ENCODE data around the gene TRIL. TPM values are rescaled to one million over a fixed set of nuclear protein-coding genes. Genes with fewer than 3 reads are reported as not detected.

TRIL gene
- total RNA-seq, 1 experiment from 2014 or later, result 9.5 TPM

DNA sequence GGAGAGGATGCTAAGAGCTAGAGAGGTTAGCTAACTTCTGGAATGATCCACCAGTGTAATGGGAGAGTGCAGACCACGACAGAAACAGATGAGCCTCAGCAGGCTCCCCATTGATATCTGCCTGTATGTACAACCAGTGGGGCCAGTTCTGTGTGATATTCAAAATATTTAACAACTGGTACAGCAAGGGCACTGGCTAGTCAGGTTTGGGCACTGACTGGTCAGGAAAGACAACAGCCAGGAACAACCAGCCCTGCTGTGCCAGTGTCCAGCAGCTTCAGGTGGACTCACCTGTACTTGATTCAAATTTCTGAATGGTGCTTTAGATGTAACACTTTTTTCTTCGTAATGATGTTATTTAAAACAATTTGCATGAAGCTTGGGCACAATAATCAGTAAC, 5.9 kb upstream of the TRIL start:
- Histone ChIP-seq H3K9me3 (replicated peaks) (no peaks in the 10 kb centered on the region; the same call in 1 of the 2 replicates), H3K4me3 (no peak overlapping the region), H3K4me1 (peaks cover 2% of the 10 kb centered on the region; the same call in 1 of the 2 replicates), H3K27ac (no peak overlapping the region), H3K36me3 (no peaks in the 10 kb centered on the region), H3K27me3 (no peaks in the 10 kb centered on the region)
- DNase-seq, result no peak

DNA sequence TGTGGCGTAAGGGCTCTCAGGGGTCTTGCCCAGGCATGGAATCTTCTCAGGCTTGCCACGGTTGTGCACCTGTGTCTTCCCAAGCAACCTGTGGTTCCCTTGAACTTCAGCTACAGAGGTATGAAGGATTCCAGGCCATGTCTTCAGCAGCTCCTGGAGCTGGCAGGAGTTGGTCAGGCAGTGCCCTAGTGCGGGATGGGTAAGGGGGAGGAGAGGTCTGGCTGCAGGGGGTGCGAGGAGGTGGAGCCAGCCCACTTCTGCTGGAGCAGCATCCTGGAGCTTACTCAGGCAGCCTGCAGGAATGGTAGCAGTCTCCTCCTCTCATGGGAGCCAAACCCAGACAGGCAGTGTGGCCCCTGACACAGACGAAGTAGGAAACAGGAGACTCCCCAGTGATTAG, 3.8 kb upstream of the TRIL start:
- Histone ChIP-seq H3K4me1 (peaks cover 5% of the 10 kb centered on the region; the same call in 1 of the 2 replicates), H3K27ac (no peak overlapping the region), H3K4me3 (no peak overlapping the region), H3K9me3 (replicated peaks) (no peaks in the 10 kb centered on the region; the same call in 1 of the 2 replicates), H3K36me3 (no peaks in the 10 kb centered on the region), H3K27me3 (no peaks in the 10 kb centered on the region)
- no peak for DNase-seq

DNA sequence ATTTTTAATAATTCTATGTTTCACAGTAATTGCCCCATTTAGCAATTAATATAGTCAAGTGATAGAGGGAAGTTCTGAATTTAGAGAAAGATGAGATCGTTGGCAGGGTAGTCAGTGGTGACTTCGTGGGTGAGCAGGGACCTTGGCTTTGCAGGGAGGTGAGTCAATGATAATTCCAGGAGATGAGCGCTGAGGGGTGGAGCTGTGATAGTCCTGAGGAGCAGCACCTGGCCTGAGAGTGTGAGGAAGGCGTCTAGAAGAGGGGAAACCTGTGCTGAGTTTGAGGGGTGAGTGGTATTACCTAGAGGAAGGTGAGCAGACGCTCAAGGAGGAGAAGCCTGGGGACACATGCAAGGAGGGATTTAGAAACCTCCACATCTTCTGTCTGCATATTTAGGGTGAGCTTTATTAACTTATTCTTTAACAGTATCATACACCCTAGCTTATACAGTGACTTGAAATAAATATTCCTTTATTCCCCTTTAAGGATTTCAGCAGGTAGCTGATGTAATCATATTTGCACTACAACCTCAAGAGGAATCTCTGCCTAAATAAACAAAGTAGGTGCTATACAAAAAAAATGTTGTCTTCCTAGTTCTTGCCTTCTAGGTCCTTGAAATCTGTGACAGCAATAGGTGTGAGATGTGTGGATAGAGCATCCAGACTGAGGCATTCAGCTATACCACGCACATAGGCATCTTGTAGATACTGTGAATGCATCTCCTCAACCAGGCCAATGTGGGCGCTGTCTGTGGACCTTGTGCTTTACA, 2.1 kb upstream of the TRIL start:
- H3K36me3 ChIP-seq, result no peaks in the 10 kb centered on the region
- DNase-seq, result no peak
- no peaks in the 10 kb centered on the region for H3K9me3 ChIP-seq (replicated peaks)
- H3K27ac ChIP-seq, result no peak overlapping the region
- H3K27me3 ChIP-seq, result no peaks in the 10 kb centered on the region
- peaks cover 5% of the 10 kb centered on the region; the same call in 1 of the 2 replicates for H3K4me1 ChIP-seq
- no peak overlapping the region for H3K4me3 ChIP-seq

DNA sequence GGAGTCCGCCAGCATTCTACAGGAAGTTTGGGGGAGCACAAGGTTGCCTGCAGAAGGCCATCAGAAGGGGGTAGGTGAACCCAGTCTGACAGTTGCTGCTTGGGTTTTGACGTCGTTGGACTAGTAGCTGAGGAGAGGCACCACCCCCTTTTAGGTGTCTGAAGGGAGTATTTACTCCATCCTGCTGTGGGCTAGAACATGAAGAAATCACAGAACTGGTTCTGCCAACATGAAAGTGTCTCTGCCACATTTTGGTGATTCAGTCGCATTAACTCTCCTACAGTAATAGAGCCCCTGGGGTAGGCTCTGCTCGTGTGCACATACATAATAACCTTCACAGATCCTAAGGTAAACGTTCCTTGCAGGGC, 834 bp upstream of the TRIL start:
- H3K9me3 ChIP-seq (replicated peaks), result no peaks in the 10 kb centered on the region
- H3K4me1 ChIP-seq, result peaks cover 17% of the 10 kb centered on the region
- peak overlapping the region; percentile 57 for H3K4me3 ChIP-seq
- H3K27me3 ChIP-seq, result no peaks in the 10 kb centered on the region
- H3K27ac ChIP-seq, result peak overlapping the region; percentile 45; the same call in 1 of the 2 replicates
- DNase-seq, result no peak
- no peaks in the 10 kb centered on the region for H3K36me3 ChIP-seq

DNA sequence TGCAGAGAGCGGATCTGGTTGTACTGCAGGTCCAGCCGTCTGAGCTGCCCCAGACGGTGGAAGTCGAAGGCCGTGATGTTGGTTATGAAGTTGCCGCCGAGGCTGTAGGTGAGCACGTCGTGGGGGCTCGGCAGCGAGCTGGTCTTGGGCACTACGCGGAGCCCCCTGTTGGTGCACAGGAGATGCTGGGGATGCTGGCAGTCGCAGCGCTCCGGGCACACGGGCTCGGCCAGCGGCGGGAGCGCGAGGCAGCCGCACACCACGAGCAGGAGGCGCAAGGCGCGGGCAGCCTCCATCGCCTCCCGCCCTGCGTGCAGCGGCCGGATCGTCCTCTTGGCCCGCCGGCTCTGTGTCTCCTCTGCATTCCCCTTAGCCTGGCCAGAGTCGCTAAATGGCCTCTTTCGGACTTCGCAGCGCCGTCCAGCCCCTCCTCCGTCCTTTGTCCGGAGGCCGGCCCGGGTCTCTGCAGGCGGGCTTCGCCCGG, 337 bp downstream of the TRIL start:
- Histone ChIP-seq H3K4me3 (peak overlapping the region; percentile 57), H3K27me3 (no peaks in the 10 kb centered on the region), H3K27ac (peak overlapping the region; percentile 45), H3K4me1 (peaks cover 26% of the 10 kb centered on the region), H3K9me3 (replicated peaks) (no peaks in the 10 kb centered on the region), H3K36me3 (no peaks in the 10 kb centered on the region)
- DNase-seq, result no peak

DNA sequence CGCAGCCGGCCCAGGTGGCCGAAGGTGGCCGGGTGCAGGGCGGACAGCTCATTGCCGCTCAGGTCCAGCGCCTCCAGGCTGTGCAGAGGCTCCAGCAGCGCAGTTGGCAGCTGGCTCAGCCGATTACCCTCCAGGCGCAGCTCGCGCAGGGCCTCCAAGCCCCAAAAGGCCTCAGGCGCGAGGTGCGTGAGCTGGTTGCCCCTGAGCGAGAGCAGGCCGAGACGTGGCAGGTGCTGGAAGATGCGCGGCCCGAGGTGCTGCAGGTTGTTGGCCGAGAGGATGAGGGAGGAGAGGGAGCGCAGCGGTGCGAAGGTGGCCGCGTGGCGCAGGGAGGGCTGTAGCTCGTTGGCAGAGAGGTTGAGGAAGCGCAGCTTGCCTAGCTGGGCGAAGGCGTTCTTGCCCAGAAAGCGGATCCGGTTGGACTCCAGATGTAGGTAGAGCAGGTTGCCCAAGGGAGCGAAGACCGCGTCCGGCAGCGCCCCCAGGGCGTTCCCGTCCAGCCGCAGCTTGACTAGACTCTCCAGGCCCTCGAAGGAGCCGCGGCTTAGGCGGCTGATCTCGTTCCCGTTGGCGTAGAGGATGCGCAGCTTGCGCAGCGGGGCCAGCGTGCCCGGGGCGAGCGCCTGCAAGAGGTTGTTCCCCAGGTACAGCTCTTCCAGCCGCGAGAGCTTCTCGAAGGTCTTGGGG, 923 bp downstream of the TRIL start:
- peak; percentile 22 to 51 for DNase-seq
- Histone ChIP-seq H3K4me3 (peak overlapping the region; percentile 57), H3K27me3 (no peaks in the 10 kb centered on the region), H3K9me3 (replicated peaks) (no peaks in the 10 kb centered on the region), H3K4me1 (peaks cover 30% of the 10 kb centered on the region), H3K36me3 (no peaks in the 10 kb centered on the region), H3K27ac (no peak overlapping the region)

DNA sequence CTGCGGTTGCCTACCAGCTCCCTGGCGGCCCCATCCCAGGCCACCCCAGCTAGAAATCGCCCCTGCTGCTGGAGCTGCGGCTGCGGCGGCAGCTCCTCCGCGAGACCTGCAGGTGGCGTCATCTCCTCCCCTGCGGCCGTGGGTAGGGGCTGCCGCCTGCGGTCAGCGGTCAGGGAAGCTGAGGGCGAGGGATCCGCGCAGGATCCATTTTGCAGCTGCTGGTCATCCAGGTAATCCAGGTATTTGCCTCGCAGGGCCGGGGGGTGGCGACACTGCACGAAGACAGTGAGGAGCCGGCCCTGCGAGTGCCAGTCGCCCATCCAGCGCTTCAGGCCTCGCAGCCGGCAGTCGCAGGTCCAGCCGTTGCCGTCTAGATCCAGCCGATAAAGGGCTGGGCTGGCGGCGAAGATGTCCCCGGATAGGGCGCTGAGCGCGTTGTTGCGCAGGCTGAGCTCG, 1.5 kb downstream of the TRIL start:
- Histone ChIP-seq H3K36me3 (no peaks in the 10 kb centered on the region), H3K27me3 (no peaks in the 10 kb centered on the region), H3K4me3 (no peak overlapping the region; the same call in 1 of the 2 replicates), H3K9me3 (replicated peaks) (no peaks in the 10 kb centered on the region), H3K4me1 (peaks cover 30% of the 10 kb centered on the region), H3K27ac (no peak overlapping the region)
- DNase-seq, result peak; percentile 60 to 67

DNA sequence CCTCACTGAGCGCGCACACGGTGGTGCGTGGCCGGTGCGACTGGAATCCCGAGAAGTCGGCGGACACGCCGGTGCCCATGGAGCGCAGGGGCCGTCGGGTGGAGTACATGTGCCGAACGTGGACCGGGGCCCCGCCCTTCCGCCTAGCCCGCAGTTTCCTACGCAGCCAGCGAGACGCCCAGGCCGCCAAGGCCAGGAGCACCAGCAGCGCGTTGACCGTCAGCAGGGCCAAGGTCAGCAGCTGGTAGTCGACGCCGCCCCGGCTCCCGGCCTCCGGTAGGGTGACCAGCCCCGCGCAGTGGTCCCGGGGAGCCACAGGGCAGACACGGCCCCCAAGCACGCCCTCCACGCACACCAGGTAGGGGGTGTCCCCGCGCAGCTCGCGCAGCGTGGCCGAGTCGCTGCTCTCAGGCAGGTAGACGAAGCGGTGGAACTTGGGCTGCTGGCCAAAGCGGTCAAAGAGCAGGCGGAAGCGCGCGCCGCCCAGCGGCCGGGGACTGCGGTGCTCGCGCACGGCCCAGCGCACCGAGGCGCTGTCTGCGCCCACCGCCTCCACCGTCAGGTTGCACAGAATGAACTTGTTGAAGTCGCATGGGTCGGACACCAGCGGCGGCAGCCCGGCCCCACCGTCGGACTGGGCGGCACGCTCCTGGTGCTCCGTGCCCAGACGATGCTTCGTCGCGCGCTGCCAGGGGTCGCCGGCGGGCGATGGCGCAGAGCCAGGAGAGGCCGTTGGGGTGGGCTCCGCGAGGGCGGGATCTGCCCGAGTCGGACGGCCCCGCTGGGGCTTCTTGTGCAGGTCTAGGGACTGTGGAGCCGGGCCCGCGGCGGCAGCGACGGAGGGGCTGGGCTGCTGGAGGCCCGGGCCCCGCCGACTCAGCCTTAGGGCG, 2.2 kb downstream of the TRIL start:
- no peaks in the 10 kb centered on the region for H3K36me3 ChIP-seq
- H3K27me3 ChIP-seq, result no peaks in the 10 kb centered on the region
- no peaks in the 10 kb centered on the region for H3K9me3 ChIP-seq (replicated peaks)
- no peak overlapping the region for H3K27ac ChIP-seq
- no peak overlapping the region; the same call in 1 of the 2 replicates for H3K4me3 ChIP-seq
- DNase-seq, result no peak
- peaks cover 30% of the 10 kb centered on the region for H3K4me1 ChIP-seq

DNA sequence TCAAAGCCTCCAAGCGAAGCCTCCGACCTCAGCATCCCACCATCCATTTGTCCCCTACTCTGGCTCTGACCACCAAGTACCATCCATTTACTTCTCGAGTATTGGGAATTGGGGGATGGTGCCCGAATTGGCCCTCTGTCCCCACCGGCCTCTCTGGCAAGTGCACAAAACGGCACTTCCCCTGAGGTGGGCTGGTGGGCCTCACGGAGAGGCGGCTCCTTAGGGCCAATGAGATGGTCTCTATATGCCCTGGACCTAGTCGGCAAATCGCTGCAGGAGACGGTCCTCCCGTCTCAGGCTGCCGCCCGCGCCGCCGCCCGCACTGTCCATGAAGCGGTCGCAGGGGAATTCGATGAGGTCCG, 2.8 kb downstream of the TRIL start:
- no peak for DNase-seq
- H3K27ac ChIP-seq, result no peak overlapping the region
- H3K27me3 ChIP-seq, result no peaks in the 10 kb centered on the region
- H3K4me1 ChIP-seq, result peaks cover 30% of the 10 kb centered on the region
- H3K9me3 ChIP-seq (replicated peaks), result no peaks in the 10 kb centered on the region
- no peak overlapping the region for H3K4me3 ChIP-seq
- H3K36me3 ChIP-seq, result no peaks in the 10 kb centered on the region

DNA sequence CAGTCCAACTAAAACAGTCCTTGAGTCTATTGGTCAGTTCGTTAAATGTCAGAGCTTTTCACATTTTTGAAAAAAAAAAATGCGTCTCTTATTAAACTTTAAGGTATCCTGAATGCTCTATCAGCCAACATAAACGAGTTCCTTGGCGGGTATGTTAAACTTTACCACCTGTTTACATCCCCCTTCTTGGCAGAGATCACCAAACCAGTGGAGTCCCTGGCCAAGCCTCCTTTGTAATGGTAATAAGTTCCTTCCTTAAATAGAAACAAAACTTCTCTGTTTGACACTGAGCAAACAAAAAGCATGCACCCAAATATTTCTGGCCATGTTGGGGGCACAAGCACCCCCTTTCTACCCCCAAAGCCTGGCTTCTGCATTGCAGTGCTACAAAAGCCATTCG, 3.2 kb downstream of the TRIL start:
- Histone ChIP-seq H3K9me3 (replicated peaks) (no peaks in the 10 kb centered on the region), H3K27me3 (no peaks in the 10 kb centered on the region), H3K36me3 (no peaks in the 10 kb centered on the region), H3K27ac (no peak overlapping the region), H3K4me1 (peaks cover 30% of the 10 kb centered on the region), H3K4me3 (no peak overlapping the region)
- DNase-seq, result peak in 1 of 2 experiments; percentile 30

DNA sequence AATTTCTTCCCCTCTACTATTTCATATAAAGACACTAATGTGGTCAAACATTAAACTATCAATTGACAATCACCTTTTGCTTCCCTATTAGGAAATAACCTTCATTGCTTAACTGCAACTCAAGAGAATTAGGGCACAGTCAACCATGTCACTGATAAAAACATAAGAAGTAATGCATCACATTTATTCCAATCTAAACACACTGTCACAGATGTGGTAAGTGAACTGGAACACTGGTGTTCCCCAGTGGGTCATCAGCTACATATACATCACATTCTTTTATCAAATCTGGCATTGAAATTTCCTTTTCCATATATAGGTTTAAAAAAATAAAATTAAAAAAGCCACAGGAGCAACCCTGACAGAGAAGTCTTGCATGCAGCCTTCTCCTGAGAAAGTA, 3.7 kb downstream of the TRIL start:
- Histone ChIP-seq H3K4me3 (no peak overlapping the region), H3K9me3 (replicated peaks) (no peaks in the 10 kb centered on the region), H3K27me3 (no peaks in the 10 kb centered on the region), H3K36me3 (no peaks in the 10 kb centered on the region), H3K27ac (peak overlapping the region; percentile 20), H3K4me1 (peaks cover 30% of the 10 kb centered on the region)
- DNase-seq, result peak in 1 of 2 experiments; percentile 28

DNA sequence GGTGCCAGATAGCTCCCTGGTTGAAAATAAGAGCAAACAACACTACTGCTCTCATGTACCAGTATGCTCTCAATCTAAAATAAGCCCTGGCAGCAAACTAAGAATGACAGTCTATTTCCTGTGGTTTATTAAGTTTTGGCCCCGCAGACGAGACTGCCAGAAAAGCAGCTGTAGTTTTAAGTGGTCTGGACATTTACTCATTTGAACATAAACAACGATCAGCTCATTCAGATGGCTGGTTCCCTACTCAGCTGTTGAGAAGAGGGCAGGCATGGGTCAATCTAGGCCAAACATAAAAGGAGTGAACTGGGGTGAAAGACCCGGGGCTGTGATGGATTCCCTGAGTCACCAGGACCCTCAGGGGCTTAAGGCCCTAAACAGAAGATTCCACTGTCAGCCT, 4.5 kb downstream of the TRIL start:
- H3K36me3 ChIP-seq, result no peaks in the 10 kb centered on the region
- DNase-seq, result peak; percentile 91 to 95
- no peaks in the 10 kb centered on the region for H3K27me3 ChIP-seq
- H3K9me3 ChIP-seq (replicated peaks), result no peaks in the 10 kb centered on the region
- no peak overlapping the region for H3K4me3 ChIP-seq
- H3K4me1 ChIP-seq, result peaks cover 25% of the 10 kb centered on the region
- peak overlapping the region; percentile 20 for H3K27ac ChIP-seq

DNA sequence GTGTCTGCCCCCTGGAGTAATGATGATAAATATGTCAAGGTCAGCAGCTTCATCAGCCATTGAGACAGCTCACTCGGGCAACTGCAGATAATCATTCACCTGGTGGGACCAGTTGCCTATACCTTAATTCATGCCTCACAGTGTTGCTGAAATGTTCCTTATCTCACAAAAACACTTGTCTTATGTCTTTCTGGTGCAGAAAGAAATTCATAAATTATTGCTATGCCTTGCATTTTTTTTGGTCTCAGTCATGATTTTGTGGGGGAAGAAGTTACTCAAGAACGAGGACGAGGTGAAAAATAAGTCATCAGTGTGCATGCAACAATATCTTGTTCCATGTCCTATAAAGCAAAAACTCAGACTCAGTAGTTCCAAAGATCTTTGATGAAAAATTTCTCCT, 16.0 kb downstream of the TRIL start:
- H3K36me3 ChIP-seq, result no peaks in the 10 kb centered on the region
- no peak overlapping the region for H3K4me3 ChIP-seq
- H3K4me1 ChIP-seq, result peaks cover 13% of the 10 kb centered on the region
- H3K27ac ChIP-seq, result no peak overlapping the region
- no peaks in the 10 kb centered on the region for H3K27me3 ChIP-seq
- H3K9me3 ChIP-seq (replicated peaks), result peaks cover 7% of the 10 kb centered on the region; the same call in 1 of the 2 replicates
- no peak for DNase-seq

DNA sequence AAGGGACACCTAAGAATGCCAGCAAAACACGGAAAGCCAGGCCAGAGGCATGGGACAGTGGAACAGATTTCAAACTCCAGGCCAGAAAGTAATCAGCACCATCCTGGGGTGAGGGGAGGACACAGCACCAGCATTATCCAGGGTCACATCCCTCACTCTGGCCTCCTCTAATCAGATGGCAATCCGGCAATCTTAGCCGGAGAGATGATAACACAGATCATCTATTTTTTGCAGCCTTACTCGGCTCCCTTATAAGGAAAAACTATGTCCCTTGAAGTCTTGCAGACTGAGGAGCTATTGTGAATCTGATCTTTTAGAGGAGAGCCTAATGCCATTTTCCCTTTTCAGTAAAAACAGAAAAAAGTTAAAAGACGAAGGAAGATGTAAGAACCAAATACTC, 16.5 kb downstream of the TRIL start:
- no peak overlapping the region for H3K4me3 ChIP-seq
- peaks cover 5% of the 10 kb centered on the region; the same call in 1 of the 2 replicates for H3K9me3 ChIP-seq (replicated peaks)
- H3K36me3 ChIP-seq, result no peaks in the 10 kb centered on the region
- DNase-seq, result no peak
- no peaks in the 10 kb centered on the region for H3K27me3 ChIP-seq
- no peak overlapping the region for H3K27ac ChIP-seq
- H3K4me1 ChIP-seq, result peaks cover 13% of the 10 kb centered on the region

Data from SJCRH30 (cell line).